ENCODE measurements around the gene DNER. TPM values are rescaled to one million over a fixed set of nuclear protein-coding genes. Genes with fewer than 3 reads are reported as not detected.

The DNER gene
- total RNA-seq, 2 donors from 2014 or later, result 0.27 to 3.3 TPM

GRCh38 chr2:229501051-229501794 is 213.1 kb downstream of the DNER start:
- DNase-seq (ENCODE audit: low spot score) (no peak), ATAC-seq (ENCODE audit: insufficient number of reproducible peaks, low FRiP score, low read depth) (no peak)
- H3K27ac ChIP-seq, result no peak overlapping the region
- no peak overlapping the region for H3K4me3 ChIP-seq
- H3K27me3 ChIP-seq (replicated peaks; ENCODE audit: insufficient read depth), result no peaks in the 10 kb centered on the region
- peaks cover 6% of the 10 kb centered on the region for H3K9me3 ChIP-seq
- TF ChIP-seq CTCF (IDR thresholded peaks at IDR 0.05), result no peak
- H3K4me1 ChIP-seq (ENCODE audit: control insufficient read depth in 1 of 2, low read depth in 2 of 2), result peaks cover 0 to 3% of the 10 kb centered on the region in 2 donors
- no peaks in the 10 kb centered on the region for H3K36me3 ChIP-seq

- ATAC-seq (ENCODE audit: insufficient number of reproducible peaks, low FRiP score, low read depth), result no peak
- no peak for TF ChIP-seq CTCF (IDR thresholded peaks at IDR 0.05)
- no peak for DNase-seq (ENCODE audit: low spot score)
- H3K27me3 ChIP-seq (replicated peaks; ENCODE audit: insufficient read depth), result no peaks in the 10 kb centered on the region
- no peaks in the 10 kb centered on the region for H3K9me3 ChIP-seq
- H3K27ac ChIP-seq, result no peak overlapping the region
- no peaks in the 10 kb centered on the region for H3K4me1 ChIP-seq (ENCODE audit: control insufficient read depth in 1 of 2, low read depth in 2 of 2)
- no peak overlapping the region for H3K4me3 ChIP-seq
- no peaks in the 10 kb centered on the region for H3K36me3 ChIP-seq
Measured at GRCh38 chr2:229492034-229492433, 222.3 kb downstream of the DNER start.

- Histone ChIP-seq H3K36me3 (no peaks in the 10 kb centered on the region), H3K4me1 (ENCODE audit: control insufficient read depth in 1 of 2, low read depth in 2 of 2) (peaks cover 0 to 7% of the 10 kb centered on the region in 2 donors), H3K4me3 (no peak overlapping the region), H3K9me3 (no peaks in the 10 kb centered on the region), H3K27ac (no peak overlapping the region), H3K27me3 (replicated peaks; ENCODE audit: insufficient read depth) (no peaks in the 10 kb centered on the region)
- ATAC-seq (ENCODE audit: insufficient number of reproducible peaks, low FRiP score, low read depth) (no peak), DNase-seq (ENCODE audit: low spot score) (no peak)
- TF ChIP-seq CTCF (IDR thresholded peaks at IDR 0.05), result no peak
Measured at GRCh38 chr2:229490167-229490566, 224.2 kb downstream of the DNER start.

GRCh38 chr2:229489016-229489415 is 225.3 kb downstream of the DNER start:
- H3K4me3 ChIP-seq, result no peak overlapping the region
- no peak overlapping the region for H3K27ac ChIP-seq
- ATAC-seq (ENCODE audit: insufficient number of reproducible peaks, low FRiP score, low read depth) (no peak), DNase-seq (ENCODE audit: low spot score) (no peak)
- peaks cover 0 to 7% of the 10 kb centered on the region in 2 donors for H3K4me1 ChIP-seq (ENCODE audit: control insufficient read depth in 1 of 2, low read depth in 2 of 2)
- H3K27me3 ChIP-seq (replicated peaks; ENCODE audit: insufficient read depth), result no peaks in the 10 kb centered on the region
- no peaks in the 10 kb centered on the region for H3K9me3 ChIP-seq
- TF ChIP-seq CTCF (IDR thresholded peaks at IDR 0.05), result no peak
- H3K36me3 ChIP-seq, result no peaks in the 10 kb centered on the region

- ATAC-seq (ENCODE audit: insufficient number of reproducible peaks, low FRiP score, low read depth), result no peak
- H3K9me3 ChIP-seq, result no peaks in the 10 kb centered on the region
- H3K27me3 ChIP-seq (replicated peaks; ENCODE audit: insufficient read depth), result no peaks in the 10 kb centered on the region
- no peak overlapping the region for H3K4me3 ChIP-seq
- no peak overlapping the region for H3K27ac ChIP-seq
- TF ChIP-seq CTCF (IDR thresholded peaks at IDR 0.05), result no peak
- DNase-seq (ENCODE audit: low spot score), result no peak
- no peaks in the 10 kb centered on the region for H3K36me3 ChIP-seq
- peaks cover 0 to 7% of the 10 kb centered on the region in 2 donors for H3K4me1 ChIP-seq (ENCODE audit: control insufficient read depth in 1 of 2, low read depth in 2 of 2)
Measured at GRCh38 chr2:229488232-229488631, 226.1 kb downstream of the DNER start.
